CD4-positive, alpha-beta T cell (primary cell): Measurements from ENCODE around the gene FREM1. TPM values are rescaled to one million over a fixed set of nuclear protein-coding genes. Genes with fewer than 3 reads are reported as not detected.

ENCODE experiments used
- ATAC-seq: fragments of 200-7000 bp; cut with Tn5 transposase; one replicate; pipeline ENCODE4 v1.10.0; 2022; ENCODE audit warnings: mild to moderate bottlenecking; ENCODE audit not compliant: poor library complexity
- CTCF ChIA-PET: fragments of 350-600 bp; sonication (Branson Sonifier 250); formaldehyde crosslinking; loops from one replicate; lab custom pipeline; 2021; ENCODE audit warnings: antibody characterized with exemption, inconsistent platforms; lab: Charles Lee
- POLR2A ChIA-PET: fragments of 350-600 bp; sonication (Branson Sonifier 250); formaldehyde crosslinking; loops from one replicate; lab custom pipeline; 2021; ENCODE audit warnings: antibody characterized with exemption, inconsistent platforms; lab: Charles Lee
- DNase-seq, 14 experiments: peaks; one replicate each; pipeline ENCODE4 v3.0.0-alpha.2; 2013 to 2020; ENCODE audit warnings: mixed read lengths in 2 of 14
- H3K27ac ChIP-seq, 2 donors: one replicate each; pipeline versions ENCODE4 v1.5.1 to v1.7.0; 2013; ENCODE audit warnings: low read length in 2 of 2, low read depth in 1 of 2, mild to moderate bottlenecking in 1 of 2
- H3K27me3 ChIP-seq, 2 experiments: 1 replicate in 1 of 2; 2 replicates in 1 of 2; pipeline versions ENCODE4 v1.6.1 to v1.7.0; 2013; ENCODE audit warnings: low read length in 2 of 2, control low read depth in 1 of 2, mild to moderate bottlenecking in 1 of 2, moderate library complexity in 1 of 2; ENCODE audit not compliant: insufficient read depth in 2 of 2, control insufficient read depth in 1 of 2
- H3K36me3 ChIP-seq: one replicate; pipeline ENCODE4 v1.6.1; 2013; ENCODE audit warnings: low read length, control low read depth; ENCODE audit not compliant: insufficient read depth
- H3K4me1 ChIP-seq: one replicate; pipeline ENCODE4 v1.6.1; 2013; ENCODE audit warnings: low read length, control low read depth; ENCODE audit not compliant: insufficient read depth
- H3K4me3 ChIP-seq: one replicate; pipeline ENCODE4 v1.5.1; 2013; ENCODE audit warnings: mild to moderate bottlenecking, low read length, moderate library complexity
- H3K9me3 ChIP-seq, 2 experiments: 1 replicate in 1 of 2; 2 replicates in 1 of 2; pipeline versions ENCODE4 v1.6.1 to v1.7.0; 2013; ENCODE audit warnings: low read length in 2 of 2, mild to moderate bottlenecking in 2 of 2, control low read depth in 1 of 2, moderate library complexity in 1 of 2; ENCODE audit not compliant: control insufficient read depth in 1 of 2, insufficient read depth in 1 of 2
- H3K27ac Mint-ChIP-seq: one replicate; pipeline ENCODE4 v1.8.0; 2020; ENCODE audit warnings: mixed read lengths
- H3K27me3 Mint-ChIP-seq: one replicate; pipeline ENCODE4 v1.8.0; 2021; ENCODE audit warnings: mixed read lengths
- H3K36me3 Mint-ChIP-seq: one replicate; pipeline ENCODE4 v1.8.0; 2021; ENCODE audit warnings: low read depth, mixed read lengths
- H3K4me1 Mint-ChIP-seq: one replicate; pipeline ENCODE4 v1.8.0; 2021; ENCODE audit warnings: low read depth, mixed read lengths
- H3K4me3 Mint-ChIP-seq: one replicate; pipeline ENCODE4 v1.8.0; 2020; ENCODE audit warnings: mild to moderate bottlenecking, mixed read lengths
- H3K9me3 Mint-ChIP-seq: one replicate; pipeline ENCODE4 v1.8.0; 2020; ENCODE audit warnings: mixed read lengths
- intact Hi-C, 2 experiments: fragments of 100-400 bp; cut with DNase I in 1 of 2; cut with micrococcal nuclease in 1 of 2; formaldehyde crosslinking; loops; one replicate each; pipeline versions ENCODE4 v1.15.1 to v1.9.0; 2023 to 2025; cut with DNase I, micrococcal nuclease
- total RNA-seq, 174 experiments: library from RNA in 2 of 174; stranded (reverse) in 2 of 174; gene quantifications; one replicate each; pipeline ENCODE4 v1.2.3 and lab custom pipeline; 2021 to 2026
- TF ChIP-seq, protein P1 (sequence below): fragments of 200-600 bp; IDR thresholded peaks from one replicate; pipeline ENCODE4 v1.8.0; 2022; ENCODE audit warnings: antibody characterized with exemption, mild to moderate bottlenecking

The FREM1 gene
- total RNA-seq, 2 experiments from 2014 or later: 0.27 TPM; not detected in 1

DNA sequence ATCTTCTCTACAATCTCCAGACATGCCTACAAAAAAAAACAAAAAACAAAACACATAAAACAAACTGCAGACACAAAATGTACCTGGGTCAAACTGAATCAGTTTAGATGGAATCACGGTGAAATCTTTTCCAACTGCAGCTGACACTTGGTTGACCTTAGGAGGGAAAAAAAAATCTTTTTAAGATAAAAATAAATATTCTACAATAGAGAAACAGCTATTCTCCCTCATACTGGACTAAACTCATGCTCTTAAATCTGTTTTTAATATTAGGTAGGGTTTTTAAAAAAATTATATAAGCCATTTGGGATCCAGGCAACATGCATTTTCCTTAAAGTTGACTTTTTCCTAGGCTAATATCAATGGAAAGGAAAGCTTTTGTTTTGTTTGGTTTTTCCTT lies 153.9 kb downstream of the FREM1 start:
- POLR2A ChIA-PET: no interaction called here
- no peak overlapping the region for H3K4me3 Mint-ChIP-seq

DNA sequence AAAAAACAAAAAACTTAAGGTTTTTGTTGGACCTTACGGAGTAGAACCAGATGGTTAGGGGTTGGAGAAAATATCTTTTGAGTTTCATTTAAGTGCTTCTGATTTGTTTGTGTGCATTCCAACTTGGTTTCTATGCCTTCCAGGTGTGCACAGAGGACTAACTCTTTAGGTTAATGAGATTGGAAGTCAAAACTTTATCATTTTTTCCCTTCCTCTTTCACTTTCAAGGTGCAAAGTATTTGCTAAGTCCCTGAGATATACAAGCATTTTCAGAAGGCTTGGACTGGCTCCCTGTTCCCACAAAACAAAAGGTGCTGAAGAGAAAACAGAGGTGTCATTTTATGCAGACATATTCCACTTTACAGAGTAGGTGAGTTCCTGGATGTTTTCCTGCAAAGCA lies 157.4 kb downstream of the FREM1 start:
- H3K36me3 Mint-ChIP-seq: no peaks in the 10 kb centered on the region
- peaks cover 27% of the 10 kb centered on the region for H3K27me3 Mint-ChIP-seq
- Histone ChIP-seq H3K27me3 (peaks cover 9 to 17% of the 10 kb centered on the region in 2 experiments), H3K27ac (no peak overlapping the region), H3K36me3 (no peaks in the 10 kb centered on the region), H3K4me3 (no peak overlapping the region), H3K4me1 (no peaks in the 10 kb centered on the region), H3K9me3 (no peaks in the 10 kb centered on the region)
- no peak overlapping the region for H3K4me3 Mint-ChIP-seq
- H3K9me3 Mint-ChIP-seq: no peaks in the 10 kb centered on the region
- ChIA-PET CTCF (no interaction called here), POLR2A (no interaction called here)
- H3K27ac Mint-ChIP-seq: no peak overlapping the region
- DNase-seq (no peak), ATAC-seq (no peak)
- intact Hi-C loops: no loop called here
- TF ChIP-seq, protein P1, sequence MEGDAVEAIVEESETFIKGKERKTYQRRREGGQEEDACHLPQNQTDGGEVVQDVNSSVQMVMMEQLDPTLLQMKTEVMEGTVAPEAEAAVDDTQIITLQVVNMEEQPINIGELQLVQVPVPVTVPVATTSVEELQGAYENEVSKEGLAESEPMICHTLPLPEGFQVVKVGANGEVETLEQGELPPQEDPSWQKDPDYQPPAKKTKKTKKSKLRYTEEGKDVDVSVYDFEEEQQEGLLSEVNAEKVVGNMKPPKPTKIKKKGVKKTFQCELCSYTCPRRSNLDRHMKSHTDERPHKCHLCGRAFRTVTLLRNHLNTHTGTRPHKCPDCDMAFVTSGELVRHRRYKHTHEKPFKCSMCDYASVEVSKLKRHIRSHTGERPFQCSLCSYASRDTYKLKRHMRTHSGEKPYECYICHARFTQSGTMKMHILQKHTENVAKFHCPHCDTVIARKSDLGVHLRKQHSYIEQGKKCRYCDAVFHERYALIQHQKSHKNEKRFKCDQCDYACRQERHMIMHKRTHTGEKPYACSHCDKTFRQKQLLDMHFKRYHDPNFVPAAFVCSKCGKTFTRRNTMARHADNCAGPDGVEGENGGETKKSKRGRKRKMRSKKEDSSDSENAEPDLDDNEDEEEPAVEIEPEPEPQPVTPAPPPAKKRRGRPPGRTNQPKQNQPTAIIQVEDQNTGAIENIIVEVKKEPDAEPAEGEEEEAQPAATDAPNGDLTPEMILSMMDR: no peak
- peaks cover 18% of the 10 kb centered on the region for H3K4me1 Mint-ChIP-seq

More for the DNA sequence above, 153.9 kb downstream of the FREM1 start:
- ATAC-seq (no peak), DNase-seq (no peak)
- Histone ChIP-seq H3K27ac (no peak overlapping the region), H3K36me3 (no peaks in the 10 kb centered on the region), H3K4me1 (no peaks in the 10 kb centered on the region), H3K27me3 (peaks cover 3% of the 10 kb centered on the region in 2 experiments), H3K4me3 (no peak overlapping the region), H3K9me3 (no peaks in the 10 kb centered on the region)
- H3K9me3 Mint-ChIP-seq: no peaks in the 10 kb centered on the region
- H3K4me1 Mint-ChIP-seq: no peaks in the 10 kb centered on the region
- CTCF ChIA-PET: interaction anchor here (0.8 kb wide), 1 partner anchor 12 kb away, joined by 3 read pairs; no protein-coding TSS in a partner anchor
- no peaks in the 10 kb centered on the region for H3K36me3 Mint-ChIP-seq
- intact Hi-C loops: no loop called here
- TF ChIP-seq, protein P1: no peak
- no peak overlapping the region for H3K27ac Mint-ChIP-seq
- peaks cover 29% of the 10 kb centered on the region for H3K27me3 Mint-ChIP-seq

DNA sequence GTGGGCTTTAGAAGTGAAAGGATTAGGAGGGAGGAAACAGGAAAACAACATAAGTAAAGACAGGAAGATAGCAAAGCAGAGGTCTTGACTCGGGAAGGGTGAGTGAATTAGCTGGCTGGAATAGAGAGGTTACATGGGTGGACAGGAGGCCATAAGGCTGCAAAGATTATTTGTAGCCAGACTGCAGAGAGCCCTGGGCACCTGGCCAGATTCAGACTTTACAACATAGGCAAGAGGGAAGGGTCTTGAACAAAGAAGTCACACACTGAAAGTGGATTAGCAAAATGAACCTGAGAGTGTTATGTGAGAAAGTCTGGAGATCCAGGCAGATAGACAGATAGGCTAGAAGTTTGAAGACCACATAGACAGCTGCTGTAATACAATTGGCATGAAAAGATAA lies 158.0 kb downstream of the FREM1 start:
- DNase-seq: no peak
- peaks cover 6 to 17% of the 10 kb centered on the region in 2 experiments for H3K27me3 ChIP-seq
- TF ChIP-seq, protein P1: no peak
- H3K4me1 ChIP-seq: no peaks in the 10 kb centered on the region
- H3K9me3 Mint-ChIP-seq: no peaks in the 10 kb centered on the region
- no peaks in the 10 kb centered on the region for H3K36me3 ChIP-seq
- H3K4me3 Mint-ChIP-seq: no peak overlapping the region
- ChIA-PET POLR2A (no interaction called here), CTCF (no interaction called here)
- no peaks in the 10 kb centered on the region for H3K9me3 ChIP-seq
- H3K27ac ChIP-seq: no peak overlapping the region
- peaks cover 18% of the 10 kb centered on the region for H3K4me1 Mint-ChIP-seq
- ATAC-seq: no peak
- no peaks in the 10 kb centered on the region for H3K36me3 Mint-ChIP-seq
- peaks cover 27% of the 10 kb centered on the region for H3K27me3 Mint-ChIP-seq
- H3K4me3 ChIP-seq: no peak overlapping the region
- intact Hi-C loops: no loop called here
- H3K27ac Mint-ChIP-seq: no peak overlapping the region
